Peyer's patch (tissue), 4 donors: Measurements from ENCODE around the gene SEMA5A.

Experiments
- CTCF ChIP-seq, 6 experiments: fragments of 450-650 bp in 4 of 6; fragments of 200-600 bp in 2 of 6; sonication (generic) in 1 of 6; IDR thresholded peaks; one replicate each; pipeline ENCODE4 v1.5.1; 2017 to 2019; ENCODE audit warnings: antibody characterized with exemption in 6 of 6, mild to moderate bottlenecking in 3 of 6, moderate library complexity in 1 of 6
- POLR2A ChIP-seq, 2 donors: fragments of 450-650 bp; IDR thresholded peaks; one replicate each; pipeline ENCODE4 v1.5.1; 2017; ENCODE audit warnings: antibody characterized with exemption in 2 of 2, mild to moderate bottlenecking in 2 of 2, moderate library complexity in 2 of 2

DNA sequence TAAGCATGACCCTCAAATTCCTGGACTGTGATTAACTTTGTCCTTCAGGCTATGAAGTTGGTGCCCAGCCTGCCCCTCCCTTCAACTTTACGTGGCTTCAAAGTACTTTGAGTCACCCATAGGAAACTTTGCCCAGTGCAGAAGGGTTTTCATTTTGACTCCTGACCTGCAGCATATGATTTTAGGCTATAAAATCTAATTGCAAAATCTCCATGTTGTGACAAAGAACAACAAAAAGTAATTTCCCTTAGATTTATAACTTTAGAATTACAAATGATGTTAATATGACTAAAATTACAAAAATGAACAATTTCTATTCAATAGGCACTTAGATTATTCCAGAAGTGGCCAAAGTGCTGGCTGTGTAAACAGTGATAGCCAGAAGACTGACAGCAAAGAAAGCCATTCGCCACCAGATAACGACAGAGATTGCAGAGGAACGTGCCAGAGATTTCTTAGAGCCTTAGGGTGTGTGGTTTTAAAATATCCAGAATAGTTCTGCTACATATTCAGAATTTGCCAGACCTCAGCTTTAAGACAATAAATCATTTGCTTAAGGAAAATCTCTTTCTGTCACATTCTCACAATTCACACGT is 197.4 kb downstream of the SEMA5A start:
- no peak for TF ChIP-seq CTCF (IDR thresholded peaks at IDR 0.05)
- no peak for TF ChIP-seq POLR2A (IDR thresholded peaks at IDR 0.05)
